HCT116 (cell line): Measurements from ENCODE around the gene GJA1. TPM values are rescaled to one million over a fixed set of nuclear protein-coding genes. Genes with fewer than 3 reads are reported as not detected.
A peak's percentile ranks its signal among the peaks of the same experiment; 100 is the strongest.

Experiments
- ATAC-seq: fragments of 200-7000 bp; cut with Tn5 transposase; 2 replicates; pipeline ENCODE4 v1.9.1; 2020; ENCODE audit warnings: mild to moderate bottlenecking, moderate library complexity
- BruUV-seq: library from RNA; stranded (reverse); fragments of 400-500 nt; replicated peaks from 2 replicates; lab custom pipeline; 2021; lab: Mats Ljungman, UMichigan
- CTCF ChIA-PET: fragments of 300-600 bp; sonication (Branson Sonifier 250); formaldehyde crosslinking; loops from one replicate; lab custom pipeline; 2021; ENCODE audit warnings: antibody characterized with exemption; lab: Charles Lee
- POLR2A ChIA-PET: fragments of 300-600, 350-600 bp; sonication (Branson Sonifier 250); formaldehyde crosslinking; loops from one replicate; lab custom pipeline; 2021; ENCODE audit warnings: antibody characterized with exemption; lab: Charles Lee
- RAD21 ChIA-PET, 2 experiments: fragments of 300-600 bp; sonication (Branson Sonifier 250); formaldehyde crosslinking; loops; one replicate each; lab custom pipeline; 2023; ENCODE audit warnings: low total read pairs in 2 of 2; ENCODE audit not compliant: uncharacterized antibody in 2 of 2, unreplicated experiment in 2 of 2, low non-redundant PET in 1 of 2; lab: Charles Lee
- DNase-seq: peaks from one replicate; pipeline ENCODE4 v3.0.0-alpha.2; 2010; ENCODE audit warnings: low read depth, low spot score
- H2AFZ ChIP-seq: fragments of 200-600 bp; shearing (Covaris generic), sonication (generic); 2 replicates; pipeline ENCODE4 v1.6.1; 2017; ENCODE audit warnings: low read depth, mixed run types, mixed read lengths, antibody characterized with exemption, low read length; ENCODE audit not compliant: poor library complexity, severe bottlenecking
- H3K27ac ChIP-seq: 2 replicates; pipeline ENCODE4 v1.5.1; 2012; ENCODE audit warnings: low read depth, low read length
- H3K27me3 ChIP-seq: fragments of 200-600 bp; sonication (generic); 2 replicates; pipeline ENCODE4 v1.6.1; 2016; ENCODE audit warnings: mixed run types, low read length, mixed read lengths; ENCODE audit not compliant: insufficient read depth
- H3K36me3 ChIP-seq, 2 experiments: fragments of 200-500 bp in 1 of 2; fragments of 200-600 bp in 1 of 2; sonication (Bioruptor generic) in 1 of 2; sonication (generic) in 1 of 2; 2 replicates each; pipeline versions ENCODE4 v1.5.1 to v1.6.1; 2014 to 2016; ENCODE audit warnings: low read length in 2 of 2, inconsistent platforms in 1 of 2, mixed read lengths in 1 of 2, mixed run types in 1 of 2; ENCODE audit not compliant: insufficient read depth in 2 of 2, control insufficient read depth in 1 of 2
- H3K4me1 ChIP-seq, 2 experiments: fragments of 200-600 bp in 1 of 2; sonication (generic) in 1 of 2; 2 replicates each; pipeline versions ENCODE4 v1.5.1 to v1.6.1; 2012 to 2017; ENCODE audit warnings: low read length in 2 of 2, inconsistent platforms in 1 of 2, mild to moderate bottlenecking in 1 of 2, mixed read lengths in 1 of 2, mixed run types in 1 of 2, moderate library complexity in 1 of 2; ENCODE audit not compliant: insufficient read depth in 2 of 2, control insufficient read depth in 1 of 2
- H3K4me2 ChIP-seq: fragments of 200-600 bp; sonication (generic); 2 replicates; pipeline ENCODE4 v1.6.1; 2017; ENCODE audit warnings: mixed run types, low read length, mixed read lengths
- H3K4me3 ChIP-seq, 2 experiments: fragments of 200-600 bp in 1 of 2; sonication (generic) in 1 of 2; replicated peaks in 1 of 2; 2 replicates each; pipeline ENCODE4 v1.5.1; 2011 to 2016; ENCODE audit warnings: low read length in 2 of 2, control low read depth in 1 of 2, low read depth in 1 of 2, mild to moderate bottlenecking in 1 of 2, mixed read lengths in 1 of 2, mixed run types in 1 of 2
- H3K79me2 ChIP-seq: fragments of 200-600 bp; sonication (generic); 2 replicates; pipeline ENCODE4 v1.6.1; 2017; ENCODE audit warnings: mild to moderate bottlenecking, mixed run types, low read length, moderate library complexity, mixed read lengths; ENCODE audit not compliant: insufficient read depth
- H3K9ac ChIP-seq: fragments of 200-600 bp; sonication (generic); 2 replicates; pipeline ENCODE4 v1.6.1; 2016; ENCODE audit warnings: low read length, mixed read lengths
- H3K9me2 ChIP-seq: fragments of 200-600 bp; sonication (generic), shearing (Covaris generic); 2 replicates; pipeline ENCODE4 v1.6.1; 2017; ENCODE audit warnings: mixed run types, mild to moderate bottlenecking, moderate library complexity; ENCODE audit not compliant: insufficient read depth
- H3K9me3 ChIP-seq, 2 experiments: fragments of 200-500 bp in 1 of 2; fragments of 200-600 bp in 1 of 2; sonication (Bioruptor generic) in 1 of 2; sonication (generic) in 1 of 2; 2 replicates each; pipeline ENCODE4 v1.6.1; 2014 to 2017; ENCODE audit warnings: low read length in 2 of 2, mixed read lengths in 2 of 2, inconsistent platforms in 1 of 2, low read depth in 1 of 2, mild to moderate bottlenecking in 1 of 2, mixed run types in 1 of 2, moderate library complexity in 1 of 2; ENCODE audit not compliant: control insufficient read depth in 1 of 2, insufficient read depth in 1 of 2
- H4K20me1 ChIP-seq: fragments of 200-600 bp; sonication (generic), shearing (Covaris generic); 2 replicates; pipeline ENCODE4 v1.6.1; 2017; ENCODE audit warnings: mixed run types, mild to moderate bottlenecking, moderate library complexity; ENCODE audit not compliant: insufficient read depth
- ATF3 ChIP-seq: IDR thresholded peaks from 2 replicates; pipeline ENCODE4 v1.6.1; 2012
- CBX3 ChIP-seq: IDR thresholded peaks from 2 replicates; pipeline ENCODE4 v1.6.1; 2012; ENCODE audit warnings: low read depth
- CEBPB ChIP-seq: IDR thresholded peaks from 2 replicates; pipeline ENCODE4 v1.6.1; 2012; ENCODE audit warnings: low read depth
- EGR1 ChIP-seq: IDR thresholded peaks from 2 replicates; pipeline ENCODE4 v1.6.1; 2012; ENCODE audit warnings: low read depth
- ELF1 ChIP-seq: IDR thresholded peaks from 2 replicates; pipeline ENCODE4 v1.6.1; 2012; ENCODE audit warnings: low read depth, borderline replicate concordance
- FOSL1 ChIP-seq: IDR thresholded peaks from 2 replicates; pipeline ENCODE4 v1.6.1; 2012; ENCODE audit warnings: low read depth
- JUND ChIP-seq: IDR thresholded peaks from 2 replicates; pipeline ENCODE4 v1.6.1; 2012
- REST ChIP-seq: IDR thresholded peaks from 2 replicates; pipeline ENCODE4 v1.6.1; 2012; ENCODE audit warnings: low read depth
- TCF7L2 ChIP-seq: IDR thresholded peaks from 2 replicates; pipeline ENCODE4 v1.7.0; 2011; ENCODE audit warnings: borderline replicate concordance, inconsistent platforms; ENCODE audit not compliant: insufficient read depth, insufficient read length; ENCODE audit errors: extremely low read depth
- YY1 ChIP-seq: IDR thresholded peaks from 2 replicates; pipeline ENCODE4 v1.6.1; 2011; ENCODE audit warnings: low read length, low read depth, moderate library complexity, mild to moderate bottlenecking; ENCODE audit not compliant: insufficient replicate concordance; ENCODE audit errors: extremely low read depth
- ZFX ChIP-seq: fragments of 450-650 bp; IDR thresholded peaks from 2 replicates; pipeline ENCODE4 v1.6.1; 2017
- intact Hi-C: fragments of 100-400 bp; cut with micrococcal nuclease; formaldehyde crosslinking; loops from 2 replicates; pipeline ENCODE4 v1.10.0; 2022
- total RNA-seq: library from RNA; stranded (reverse); gene quantifications from one replicate; pipeline ENCODE4 v1.2.1, GENCODE V29; 2021; ENCODE audit not compliant: unreplicated experiment
- TF ChIP-seq, protein P1 (sequence below), 3 experiments: fragments of 200-600 bp in 1 of 3; sonication (generic) in 1 of 3; IDR thresholded peaks in 2 of 3; conservative IDR thresholded peaks in 1 of 3; 2 replicates each; pipeline ENCODE4 v1.5.1; 2012 to 2017; ENCODE audit warnings: low read depth in 2 of 3, low read length in 2 of 3, antibody characterized with exemption in 1 of 3, borderline replicate concordance in 1 of 3, control low read depth in 1 of 3, mild to moderate bottlenecking in 1 of 3, mixed read lengths in 1 of 3, mixed run types in 1 of 3, moderate library complexity in 1 of 3; ENCODE audit not compliant: insufficient read depth in 1 of 3
- TF ChIP-seq, protein P2 (sequence below): IDR thresholded peaks from 2 replicates; pipeline ENCODE4 v1.6.1; 2012

The GJA1 gene
- total RNA-seq, 1 experiment from 2014 or later: 1.1 TPM

DNA sequence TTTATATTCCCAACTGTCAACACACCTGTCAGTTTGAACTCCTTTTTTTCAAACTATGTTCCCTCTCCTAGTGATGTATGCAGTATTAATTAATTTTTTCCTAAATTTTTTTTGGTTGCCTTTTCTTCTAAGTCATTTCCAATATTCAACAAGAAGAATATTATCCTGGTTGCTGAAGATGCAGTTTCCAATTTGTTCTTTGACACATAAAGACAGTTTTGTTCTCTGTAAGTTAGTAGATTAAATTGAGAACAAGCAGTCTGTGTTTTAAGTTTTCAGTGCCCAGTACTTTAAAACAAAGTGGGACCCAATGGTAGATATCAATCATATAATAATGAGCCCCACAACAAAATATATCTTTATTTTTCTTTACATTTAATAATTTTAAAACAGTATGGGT is 47.3 kb downstream of the GJA1 start (continued):
- TF ChIP-seq, protein P1, sequence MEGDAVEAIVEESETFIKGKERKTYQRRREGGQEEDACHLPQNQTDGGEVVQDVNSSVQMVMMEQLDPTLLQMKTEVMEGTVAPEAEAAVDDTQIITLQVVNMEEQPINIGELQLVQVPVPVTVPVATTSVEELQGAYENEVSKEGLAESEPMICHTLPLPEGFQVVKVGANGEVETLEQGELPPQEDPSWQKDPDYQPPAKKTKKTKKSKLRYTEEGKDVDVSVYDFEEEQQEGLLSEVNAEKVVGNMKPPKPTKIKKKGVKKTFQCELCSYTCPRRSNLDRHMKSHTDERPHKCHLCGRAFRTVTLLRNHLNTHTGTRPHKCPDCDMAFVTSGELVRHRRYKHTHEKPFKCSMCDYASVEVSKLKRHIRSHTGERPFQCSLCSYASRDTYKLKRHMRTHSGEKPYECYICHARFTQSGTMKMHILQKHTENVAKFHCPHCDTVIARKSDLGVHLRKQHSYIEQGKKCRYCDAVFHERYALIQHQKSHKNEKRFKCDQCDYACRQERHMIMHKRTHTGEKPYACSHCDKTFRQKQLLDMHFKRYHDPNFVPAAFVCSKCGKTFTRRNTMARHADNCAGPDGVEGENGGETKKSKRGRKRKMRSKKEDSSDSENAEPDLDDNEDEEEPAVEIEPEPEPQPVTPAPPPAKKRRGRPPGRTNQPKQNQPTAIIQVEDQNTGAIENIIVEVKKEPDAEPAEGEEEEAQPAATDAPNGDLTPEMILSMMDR (IDR thresholded peaks at IDR 0.05 in 2 of 3, conservative IDR thresholded peaks at IDR 0.05 in 1 of 3; ENCODE audit: borderline replicate concordance in 1 of 3, insufficient read depth in 1 of 3, low read depth in 2 of 3, low read length in 2 of 3): no peak

DNA sequence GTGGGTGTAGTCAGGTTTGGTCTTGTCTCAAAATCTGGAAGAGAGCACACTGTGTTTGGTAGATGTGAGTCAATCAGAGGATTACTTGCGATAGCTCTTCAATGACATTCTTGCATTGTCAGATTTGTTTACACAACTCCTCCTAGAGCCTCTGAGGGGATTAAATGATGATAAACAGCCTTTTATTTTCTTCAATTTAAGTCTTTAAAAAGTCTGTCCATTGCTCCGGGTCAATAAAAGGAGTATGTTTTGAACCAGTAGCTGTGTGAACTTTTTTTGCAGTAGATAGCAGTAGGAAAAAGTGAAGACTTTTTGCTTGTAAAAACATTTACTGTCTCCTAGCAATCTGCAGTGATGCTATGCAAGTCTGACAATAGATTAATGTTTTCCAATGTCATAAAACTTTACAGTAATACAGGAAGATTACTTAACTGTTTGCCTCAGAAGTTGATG is 49.9 kb downstream of the GJA1 start:
- Histone ChIP-seq H3K4me3 (no peak overlapping the region), H3K9me2 (no peaks in the 10 kb centered on the region), H3K36me3 (no peaks in the 10 kb centered on the region), H3K4me2 (peak overlapping the region; percentile 20), H4K20me1 (no peaks in the 10 kb centered on the region), H3K4me1 (peaks cover 36 to 38% of the 10 kb centered on the region in 2 experiments), H3K9me3 (no peaks in the 10 kb centered on the region), H3K27me3 (no peaks in the 10 kb centered on the region), H2AFZ (peak overlapping the region; percentile 47), H3K9ac (no peak overlapping the region), H3K79me2 (no peaks in the 10 kb centered on the region), H3K27ac (no peak overlapping the region)
- intact Hi-C loops: no loop called here
- POLR2A ChIA-PET: no interaction called here
- CTCF ChIA-PET: interaction anchor here (0.6 kb wide), 1 partner anchor 788 kb away, joined by 3 read pairs; no protein-coding TSS in a partner anchor
- DNase-seq: peak; percentile 6
- no TSS peak for BruUV-seq
- RAD21 ChIA-PET: no interaction called here
- ATAC-seq: peak; percentile 45; the same call in 1 of the 2 replicates
- TF ChIP-seq FOSL1 (0 out of 2 replicates have a peak, but pooled peaks have one; percentile 7), ELF1 (no peak)

GRCh38 chr6:121491576-121491975 is 56.1 kb downstream of the GJA1 start:
- Histone ChIP-seq H3K27ac (no peak overlapping the region), H3K27me3 (no peaks in the 10 kb centered on the region), H3K36me3 (no peaks in the 10 kb centered on the region), H2AFZ (no peak overlapping the region), H3K4me3 (no peak overlapping the region), H3K9me2 (no peaks in the 10 kb centered on the region), H3K4me2 (no peak overlapping the region), H3K9ac (no peak overlapping the region), H4K20me1 (no peaks in the 10 kb centered on the region)
- RAD21 ChIA-PET: no interaction called here
- CTCF ChIA-PET: no interaction called here
- POLR2A ChIA-PET: no interaction called here
- no TSS peak for BruUV-seq
- no peak for DNase-seq
- TF ChIP-seq JUND (no peak), ATF3 (no peak), TCF7L2 (no peak), CEBPB (no peak), ZFX (no peak), YY1 (no peak), CBX3 (no peak), REST (no peak), EGR1 (no peak)
- TF ChIP-seq, protein P2, sequence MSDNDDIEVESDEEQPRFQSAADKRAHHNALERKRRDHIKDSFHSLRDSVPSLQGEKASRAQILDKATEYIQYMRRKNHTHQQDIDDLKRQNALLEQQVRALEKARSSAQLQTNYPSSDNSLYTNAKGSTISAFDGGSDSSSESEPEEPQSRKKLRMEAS: no peak
- TF ChIP-seq, all 23 proteins: peak for 0
- ATAC-seq: no peak
- intact Hi-C loops: no loop called here
- H3K79me2 ChIP-seq: no peaks in the 10 kb centered on the region
- no peaks in the 10 kb centered on the region for H3K9me3 ChIP-seq
- H3K4me1 ChIP-seq: peaks cover 4 to 6% of the 10 kb centered on the region in 2 experiments; a peak in 2 of 4 replicates
